HepG2 (cell line): ENCODE results near the gene JPH3. TPM values are rescaled to one million over a fixed set of nuclear protein-coding genes. Genes with fewer than 3 reads are reported as not detected.

Experiments used
- AGO1 ChIP-seq: fragments of 200-400 bp; formaldehyde crosslinking; IDR thresholded peaks from 2 replicates; pipeline ENCODE4 v1.6.1; 2017; ENCODE audit warnings: mild to moderate bottlenecking, low read depth, low read length, moderate library complexity; ENCODE audit not compliant: poor library complexity, severe bottlenecking
- FLYWCH1 ChIP-seq: sonication (generic); formaldehyde crosslinking; IDR thresholded peaks from 2 replicates; pipeline ENCODE4 v1.8.1; 2023; ENCODE audit warnings: mild to moderate bottlenecking, missing genetic modification reagents
- MTF2 ChIP-seq: sonication (generic); formaldehyde crosslinking; IDR thresholded peaks from 2 replicates; pipeline ENCODE4 v1.5.0; 2020; ENCODE audit warnings: missing genetic modification reagents, borderline replicate concordance
- YY1 ChIP-seq: IDR thresholded peaks from 2 replicates; pipeline ENCODE4 v1.6.1; 2011; ENCODE audit warnings: low read length, low read depth, moderate library complexity, mild to moderate bottlenecking; ENCODE audit not compliant: insufficient read depth, insufficient replicate concordance
- ZNF580 ChIP-seq: IDR thresholded peaks from 2 replicates; pipeline ENCODE4 v1.6.1; 2016; ENCODE audit warnings: low read depth, borderline replicate concordance
- ZNF616 ChIP-seq: sonication (generic); formaldehyde crosslinking; IDR thresholded peaks from 2 replicates; pipeline ENCODE4 v1.5.0; 2020; ENCODE audit warnings: low read depth, mild to moderate bottlenecking, missing genetic modification reagents
- ZNF800 ChIP-seq: sonication (generic); formaldehyde crosslinking; IDR thresholded peaks from 2 replicates; pipeline ENCODE4 v1.4.0; 2020; ENCODE audit warnings: missing genetic modification reagents
- polyA plus RNA-seq, 8 experiments: library from polyadenylated mRNA; depleted of rRNA in 3 of 8; stranded (reverse) in 7 of 8; unstranded in 1 of 8; fragments of >200 nt; fragmentation: Illumina TruSeq in 4 of 8; extraction: Trizol in 4 of 8; gene quantifications; 2 replicates each; pipeline versions ENCODE4 v1.2.1 to v1.2.3, GENCODE V29; 2011 to 2016; ENCODE audit warnings: low read depth in 4 of 8, missing spikeins in 1 of 8, mixed read lengths in 1 of 8; ENCODE audit not compliant: insufficient read depth in 1 of 8
- total RNA-seq, 5 experiments: library from RNA; depleted of rRNA; stranded (reverse); fragments of >200 nt; fragmentation: Illumina TruSeq; extraction: Trizol; gene quantifications; 2 replicates each; pipeline ENCODE4 v1.2.3, GENCODE V29; 2016; ENCODE audit warnings: low read depth in 1 of 5

Gene JPH3
- total and polyA plus RNA-seq, 2 of the 13 experiments (the other 11 are each of a cell fraction or from before 2014, with no cell fraction given), result not detected

- TF ChIP-seq FLYWCH1 (no peak), ZNF800 (CRISPR knock-in tag) (peak; percentile 86; the same call in 1 of the 2 replicates), MTF2 (CRISPR knock-in tag) (peak; percentile 61; the same call in 1 of the 2 replicates), ZNF616 (CRISPR knock-in tag) (no peak), AGO1 (no peak), YY1 (no peak), ZNF580 (CRISPR knock-in tag) (no peak)
Measured at GRCh38 chr16:87602821-87603683, 744 bp downstream of the JPH3 start (continued).
